Activated CD4-positive, alpha-beta memory T cell treated with anti-CD3 and anti-CD28 coated beads, Interleukin-2, amount 10 ng/mL, durations not matched to agents 7 days and 5 days (primary cell): ENCODE results near the gene IMPG2. TPM values are rescaled to one million over a fixed set of nuclear protein-coding genes. Genes with fewer than 3 reads are reported as not detected.

Experiments
- CTCF ChIA-PET: fragments of 350-600 bp; sonication (Branson Sonifier 250); formaldehyde crosslinking; loops from one replicate; lab custom pipeline; 2021; ENCODE audit warnings: antibody characterized with exemption, inconsistent platforms; lab: Charles Lee
- POLR2A ChIA-PET: fragments of 350-600 bp; sonication (Branson Sonifier 250); formaldehyde crosslinking; loops from one replicate; lab custom pipeline; 2021; ENCODE audit warnings: antibody characterized with exemption; lab: Charles Lee
- DNase-seq: peaks from one replicate; pipeline ENCODE4 v3.0.0-alpha.2; 2020
- H3K27ac Mint-ChIP-seq: one replicate; pipeline ENCODE4 v1.8.0; 2021; ENCODE audit warnings: mild to moderate bottlenecking, mixed read lengths
- H3K27me3 Mint-ChIP-seq: one replicate; pipeline ENCODE4 v1.8.0; 2021; ENCODE audit warnings: mixed read lengths
- H3K36me3 Mint-ChIP-seq: one replicate; pipeline ENCODE4 v1.8.0; 2021; ENCODE audit warnings: low read depth, mixed read lengths
- H3K4me1 Mint-ChIP-seq: one replicate; pipeline ENCODE4 v1.8.0; 2021; ENCODE audit warnings: mixed read lengths
- H3K4me3 Mint-ChIP-seq: one replicate; pipeline ENCODE4 v1.8.0; 2021; ENCODE audit warnings: mild to moderate bottlenecking, mixed read lengths
- H3K9me3 Mint-ChIP-seq: one replicate; pipeline ENCODE4 v1.8.0; 2021; ENCODE audit warnings: mixed read lengths
- total RNA-seq, 2 experiments: library from RNA; stranded (reverse); gene quantifications; one replicate each; pipeline ENCODE4 v1.2.3, GENCODE V29; 2021

The IMPG2 gene
- total RNA-seq, 2 experiments from 2014 or later: 0.18 to 0.25 TPM

DNA sequence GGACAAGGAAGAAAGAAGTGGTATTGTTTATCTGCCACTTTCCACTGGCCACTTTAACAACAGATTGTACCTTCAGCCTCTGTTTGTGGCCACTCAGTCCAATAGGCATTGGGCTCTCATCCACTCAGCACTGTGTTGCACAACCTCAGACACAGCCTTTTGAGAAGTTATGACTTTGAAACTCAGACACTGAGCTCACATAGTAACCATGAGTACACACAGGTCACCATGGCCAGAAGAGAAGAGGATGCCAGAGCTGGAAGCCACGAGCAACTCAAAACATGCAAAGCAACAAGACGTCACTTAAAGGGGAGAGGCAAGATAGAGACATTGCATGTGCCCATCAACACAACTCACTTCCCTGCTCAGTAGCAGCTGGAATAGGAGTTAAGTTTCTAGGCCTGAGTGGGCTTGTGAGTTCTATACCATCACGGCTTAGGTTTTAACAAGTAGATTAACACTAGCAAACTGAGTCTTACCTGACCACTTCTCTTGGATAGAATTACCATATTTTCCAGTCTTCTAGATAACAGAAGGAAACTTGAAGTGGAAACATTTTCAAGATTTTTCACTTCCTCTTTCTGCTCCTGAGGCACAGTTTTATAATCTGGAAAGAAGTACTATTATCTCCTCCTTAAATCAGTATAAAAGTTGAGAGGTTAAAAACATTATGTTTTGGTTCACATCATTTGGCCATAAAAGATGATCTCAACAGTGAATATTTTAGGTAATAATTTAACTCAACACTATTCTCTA, 103.5 kb downstream of the IMPG2 start:
- Mint-ChIP-seq H3K27me3 (no peaks in the 10 kb centered on the region), H3K9me3 (peaks cover 14% of the 10 kb centered on the region), H3K4me3 (no peak overlapping the region), H3K27ac (no peak overlapping the region), H3K4me1 (no peaks in the 10 kb centered on the region), H3K36me3 (no peaks in the 10 kb centered on the region)
- DNase-seq: no peak
- ChIA-PET CTCF (no interaction called here), POLR2A (no interaction called here)

DNA sequence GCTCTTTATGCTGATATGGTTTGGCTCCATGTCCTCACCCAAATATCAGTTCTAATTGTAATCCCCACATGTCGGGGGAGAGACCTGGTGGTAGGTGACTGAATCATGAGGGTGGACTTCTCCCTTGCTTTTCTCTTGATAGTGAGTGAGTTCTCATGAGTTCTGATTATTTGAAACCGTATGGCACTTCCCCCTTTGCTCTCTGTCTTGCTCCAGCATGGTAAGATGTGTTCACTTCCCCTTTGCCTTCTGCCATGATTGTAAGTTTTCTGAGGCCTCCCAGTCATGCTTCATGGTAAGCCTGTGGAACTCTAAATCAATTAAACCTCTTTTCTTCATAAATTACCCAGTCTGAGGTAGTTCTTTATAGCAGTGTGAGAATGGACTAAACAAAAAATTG, 107.6 kb downstream of the IMPG2 start:
- POLR2A ChIA-PET: no interaction called here
- no peaks in the 10 kb centered on the region for H3K4me1 Mint-ChIP-seq
- no peaks in the 10 kb centered on the region for H3K36me3 Mint-ChIP-seq
- H3K27ac Mint-ChIP-seq: no peak overlapping the region
- CTCF ChIA-PET: interaction anchor here (0.6 kb wide), 1 partner anchor 357 kb away, joined by 4 read pairs; no protein-coding TSS in a partner anchor
- peaks cover 7% of the 10 kb centered on the region for H3K9me3 Mint-ChIP-seq
- no peaks in the 10 kb centered on the region for H3K27me3 Mint-ChIP-seq
- no peak for DNase-seq
- no peak overlapping the region for H3K4me3 Mint-ChIP-seq

DNA sequence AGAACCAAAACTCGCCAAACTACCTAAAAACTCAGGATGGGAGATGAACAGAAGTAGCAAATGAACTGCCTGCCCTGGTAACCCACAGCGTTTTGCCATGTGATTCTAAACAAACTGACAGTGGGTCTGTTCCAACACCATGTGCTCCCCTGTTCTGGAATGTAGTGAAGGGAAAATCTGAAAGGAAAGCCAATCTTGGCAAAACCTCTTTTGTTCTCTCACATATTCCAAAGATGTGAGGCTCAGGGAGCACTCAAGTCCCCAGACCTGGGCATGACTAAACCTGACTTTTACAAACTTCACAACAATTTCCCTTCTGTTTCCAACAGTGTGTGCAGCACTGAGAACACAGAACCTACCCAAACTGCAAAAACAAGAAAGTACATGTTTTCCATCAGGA, 116.1 kb downstream of the IMPG2 start:
- Mint-ChIP-seq H3K36me3 (no peaks in the 10 kb centered on the region), H3K27ac (no peak overlapping the region), H3K4me1 (no peaks in the 10 kb centered on the region), H3K4me3 (no peak overlapping the region), H3K9me3 (no peaks in the 10 kb centered on the region), H3K27me3 (peaks cover 20% of the 10 kb centered on the region)
- POLR2A ChIA-PET: no interaction called here
- no peak for DNase-seq
- CTCF ChIA-PET: no interaction called here

- H3K4me3 Mint-ChIP-seq: no peak overlapping the region
- H3K27me3 Mint-ChIP-seq: peaks cover 20% of the 10 kb centered on the region
- ChIA-PET POLR2A (no interaction called here), CTCF (no interaction called here)
- no peak overlapping the region for H3K27ac Mint-ChIP-seq
- no peaks in the 10 kb centered on the region for H3K4me1 Mint-ChIP-seq
- no peak for DNase-seq
- no peaks in the 10 kb centered on the region for H3K9me3 Mint-ChIP-seq
- no peaks in the 10 kb centered on the region for H3K36me3 Mint-ChIP-seq
Measured at GRCh38 chr3:101203411-101203810, 117.0 kb downstream of the IMPG2 start.

DNA sequence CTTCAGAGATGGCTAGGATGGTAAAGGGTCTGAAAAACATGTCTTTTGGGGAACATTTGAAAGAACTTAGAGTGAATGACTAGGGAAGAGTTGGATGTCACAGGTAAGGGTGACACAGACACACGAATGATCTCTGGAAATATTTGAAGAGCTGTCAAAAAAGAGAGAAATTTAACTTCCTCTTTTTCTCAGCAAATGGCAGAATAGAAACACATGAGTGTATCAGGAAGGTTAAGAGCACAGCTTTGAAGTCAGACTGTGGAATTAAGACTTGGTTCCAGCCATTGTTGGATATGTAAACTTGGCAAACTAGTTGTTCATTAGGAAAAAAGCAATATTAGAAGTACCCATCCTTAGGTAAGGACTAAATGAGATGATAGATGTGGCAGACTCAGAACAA, 117.7 kb downstream of the IMPG2 start:
- Mint-ChIP-seq H3K27me3 (peaks cover 20% of the 10 kb centered on the region), H3K27ac (no peak overlapping the region), H3K4me3 (no peak overlapping the region), H3K9me3 (no peaks in the 10 kb centered on the region), H3K36me3 (no peaks in the 10 kb centered on the region), H3K4me1 (no peaks in the 10 kb centered on the region)
- ChIA-PET POLR2A (no interaction called here), CTCF (no interaction called here)
- DNase-seq: no peak

- no peak overlapping the region for H3K27ac Mint-ChIP-seq
- ChIA-PET CTCF (interaction anchor here (1.1 kb wide), 1 partner anchor 254 kb away, joined by 3 read pairs; no protein-coding TSS in a partner anchor), POLR2A (no interaction called here)
- DNase-seq: no peak
- no peaks in the 10 kb centered on the region for H3K36me3 Mint-ChIP-seq
- no peak overlapping the region for H3K4me3 Mint-ChIP-seq
- H3K4me1 Mint-ChIP-seq: no peaks in the 10 kb centered on the region
- H3K27me3 Mint-ChIP-seq: peaks cover 20% of the 10 kb centered on the region
- no peaks in the 10 kb centered on the region for H3K9me3 Mint-ChIP-seq
Measured at GRCh38 chr3:101200461-101200860, 119.9 kb downstream of the IMPG2 start.

GRCh38 chr3:101195951-101196713, 124.2 kb downstream of the IMPG2 start:
- DNase-seq: no peak
- no peaks in the 10 kb centered on the region for H3K36me3 Mint-ChIP-seq
- H3K4me3 Mint-ChIP-seq: no peak overlapping the region
- ChIA-PET POLR2A (no interaction called here), CTCF (interaction anchor here (0.7 kb wide), 1 partner anchor 124 kb away, joined by 3 read pairs; no protein-coding TSS in a partner anchor)
- H3K9me3 Mint-ChIP-seq: no peaks in the 10 kb centered on the region
- H3K4me1 Mint-ChIP-seq: no peaks in the 10 kb centered on the region
- H3K27ac Mint-ChIP-seq: no peak overlapping the region
- peaks cover 6% of the 10 kb centered on the region for H3K27me3 Mint-ChIP-seq

GRCh38 chr3:101194392-101194791, 126.0 kb downstream of the IMPG2 start:
- Mint-ChIP-seq H3K9me3 (no peaks in the 10 kb centered on the region), H3K27ac (no peak overlapping the region), H3K27me3 (peaks cover 4% of the 10 kb centered on the region), H3K4me1 (no peaks in the 10 kb centered on the region), H3K4me3 (no peak overlapping the region), H3K36me3 (no peaks in the 10 kb centered on the region)
- CTCF ChIA-PET: no interaction called here
- POLR2A ChIA-PET: no interaction called here
- no peak for DNase-seq

DNA sequence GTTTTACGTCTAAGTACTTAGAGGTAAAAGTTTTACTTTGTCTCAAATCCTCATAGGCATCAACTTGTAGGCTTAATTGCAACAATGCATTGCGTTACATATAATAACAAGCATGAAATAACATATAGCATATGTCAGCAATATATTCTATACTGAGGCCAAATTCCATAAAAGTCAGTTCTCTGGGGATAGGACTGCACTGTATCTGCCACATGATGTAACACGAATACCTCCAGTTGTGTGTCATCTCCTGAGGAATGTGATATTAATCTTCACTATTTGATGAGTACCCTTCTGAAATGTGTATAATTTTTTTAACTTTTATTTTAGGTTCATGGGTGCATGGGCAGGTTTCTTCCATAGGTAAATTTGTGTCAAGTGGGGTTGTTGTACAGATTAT, 126.4 kb downstream of the IMPG2 start:
- Mint-ChIP-seq H3K4me3 (no peak overlapping the region), H3K27me3 (peaks cover 4% of the 10 kb centered on the region), H3K36me3 (no peaks in the 10 kb centered on the region), H3K4me1 (no peaks in the 10 kb centered on the region), H3K27ac (no peak overlapping the region), H3K9me3 (no peaks in the 10 kb centered on the region)
- POLR2A ChIA-PET: no interaction called here
- CTCF ChIA-PET: no interaction called here
- no peak for DNase-seq

DNA sequence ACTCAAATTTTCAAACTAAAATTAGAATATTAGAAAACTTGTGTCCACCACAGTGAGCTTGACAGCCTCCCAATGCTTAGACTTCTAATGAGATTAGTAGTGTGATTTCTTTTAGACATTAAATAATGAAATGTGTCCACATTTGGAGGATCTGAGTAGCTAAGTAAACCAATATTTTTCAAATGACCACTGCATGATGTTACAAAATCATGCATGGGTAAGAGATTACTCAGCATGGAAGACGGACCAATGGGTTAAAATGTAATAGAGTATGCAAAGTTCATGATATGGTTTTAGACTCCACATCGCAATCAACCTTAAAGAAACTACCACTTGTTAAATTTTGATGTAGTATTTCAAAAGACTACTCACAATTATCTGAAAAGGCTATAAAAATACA, 130.6 kb downstream of the IMPG2 start:
- ChIA-PET CTCF (no interaction called here), POLR2A (no interaction called here)
- Mint-ChIP-seq H3K4me1 (no peaks in the 10 kb centered on the region), H3K4me3 (no peak overlapping the region), H3K27me3 (peaks cover 2% of the 10 kb centered on the region), H3K9me3 (no peaks in the 10 kb centered on the region), H3K36me3 (no peaks in the 10 kb centered on the region), H3K27ac (no peak overlapping the region)
- no peak for DNase-seq

GRCh38 chr3:101189176-101189575, 131.2 kb downstream of the IMPG2 start:
- Mint-ChIP-seq H3K4me3 (no peak overlapping the region), H3K27me3 (peaks cover 2% of the 10 kb centered on the region), H3K36me3 (no peaks in the 10 kb centered on the region), H3K9me3 (no peaks in the 10 kb centered on the region), H3K4me1 (no peaks in the 10 kb centered on the region), H3K27ac (no peak overlapping the region)
- CTCF ChIA-PET: no interaction called here
- no peak for DNase-seq
- POLR2A ChIA-PET: no interaction called here

DNA sequence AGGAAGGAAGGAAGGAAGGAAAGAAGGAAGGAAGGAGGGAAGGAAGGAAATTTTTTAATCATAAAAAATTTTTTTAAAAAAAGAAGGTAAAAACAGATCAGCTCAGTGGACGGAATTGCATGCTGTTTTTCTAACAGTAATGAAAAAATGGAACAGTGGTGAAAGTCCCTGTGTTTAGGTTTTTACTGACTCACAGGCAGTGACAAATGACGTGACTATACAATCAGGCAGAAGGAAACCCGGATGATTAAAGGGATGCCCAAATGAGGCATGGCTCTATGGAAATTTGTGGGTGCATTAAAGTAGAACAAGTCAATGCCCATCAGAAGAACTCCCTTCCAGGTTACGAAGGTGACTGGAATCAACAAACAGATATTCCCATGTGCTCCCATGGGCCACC, 135.0 kb downstream of the IMPG2 start:
- H3K4me3 Mint-ChIP-seq: no peak overlapping the region
- ChIA-PET CTCF (interaction anchor here (0.6 kb wide), 1 partner anchor 588 kb away, joined by 4 read pairs; no protein-coding TSS in a partner anchor), POLR2A (no interaction called here)
- H3K27me3 Mint-ChIP-seq: no peaks in the 10 kb centered on the region
- no peak for DNase-seq
- no peaks in the 10 kb centered on the region for H3K9me3 Mint-ChIP-seq
- no peaks in the 10 kb centered on the region for H3K4me1 Mint-ChIP-seq
- no peaks in the 10 kb centered on the region for H3K36me3 Mint-ChIP-seq
- H3K27ac Mint-ChIP-seq: no peak overlapping the region

DNA sequence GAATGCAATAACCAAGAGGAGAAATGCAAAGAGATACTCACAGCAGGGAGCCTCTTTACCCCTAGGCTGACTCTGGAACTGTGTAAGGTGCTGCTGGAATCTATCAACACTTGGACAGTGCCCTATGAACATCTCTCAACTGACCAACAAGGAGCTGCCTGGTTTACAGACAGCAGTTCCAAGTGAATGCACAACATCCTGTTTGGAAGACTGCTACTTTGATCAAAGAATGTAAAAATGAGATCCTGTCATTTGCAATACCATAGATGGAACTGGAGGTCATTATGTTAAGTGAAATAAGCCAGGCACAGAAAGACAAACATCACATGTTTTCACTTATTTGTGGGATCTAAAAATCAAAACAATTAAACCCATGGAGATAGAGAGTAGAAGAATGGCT, 136.3 kb downstream of the IMPG2 start:
- DNase-seq: no peak
- H3K4me1 Mint-ChIP-seq: no peaks in the 10 kb centered on the region
- no peaks in the 10 kb centered on the region for H3K27me3 Mint-ChIP-seq
- CTCF ChIA-PET: no interaction called here
- H3K27ac Mint-ChIP-seq: no peak overlapping the region
- no peaks in the 10 kb centered on the region for H3K9me3 Mint-ChIP-seq
- H3K36me3 Mint-ChIP-seq: no peaks in the 10 kb centered on the region
- POLR2A ChIA-PET: no interaction called here
- H3K4me3 Mint-ChIP-seq: no peak overlapping the region
